ENCODE results near the gene LRCH1.

Gene LRCH1

GRCh38 chr13:46773541-46773940, 220.6 kb downstream of the LRCH1 start:
- Histone ChIP-seq H3K9me3 (ENCODE audit: control insufficient read depth in 1 of 2, low read length in 2 of 2) (no peaks in the 10 kb centered on the region), H3K36me3 (ENCODE audit: control insufficient read depth in 1 of 2, insufficient read depth in 2 of 2, low read length in 2 of 2) (peaks cover 36 to 58% of the 10 kb centered on the region in 2 donors), H3K4me3 (ENCODE audit: low read depth in 1 of 2, low read length in 2 of 2) (no peak overlapping the region), H3K4me1 (ENCODE audit: control insufficient read depth in 1 of 2, insufficient read depth in 2 of 2, low read length in 2 of 2) (peaks cover 0 to 12% of the 10 kb centered on the region in 2 donors), H3K27ac (ENCODE audit: low read length) (no peak overlapping the region), H3K27me3 (ENCODE audit: low read depth, low read length) (no peaks in the 10 kb centered on the region)

DNA sequence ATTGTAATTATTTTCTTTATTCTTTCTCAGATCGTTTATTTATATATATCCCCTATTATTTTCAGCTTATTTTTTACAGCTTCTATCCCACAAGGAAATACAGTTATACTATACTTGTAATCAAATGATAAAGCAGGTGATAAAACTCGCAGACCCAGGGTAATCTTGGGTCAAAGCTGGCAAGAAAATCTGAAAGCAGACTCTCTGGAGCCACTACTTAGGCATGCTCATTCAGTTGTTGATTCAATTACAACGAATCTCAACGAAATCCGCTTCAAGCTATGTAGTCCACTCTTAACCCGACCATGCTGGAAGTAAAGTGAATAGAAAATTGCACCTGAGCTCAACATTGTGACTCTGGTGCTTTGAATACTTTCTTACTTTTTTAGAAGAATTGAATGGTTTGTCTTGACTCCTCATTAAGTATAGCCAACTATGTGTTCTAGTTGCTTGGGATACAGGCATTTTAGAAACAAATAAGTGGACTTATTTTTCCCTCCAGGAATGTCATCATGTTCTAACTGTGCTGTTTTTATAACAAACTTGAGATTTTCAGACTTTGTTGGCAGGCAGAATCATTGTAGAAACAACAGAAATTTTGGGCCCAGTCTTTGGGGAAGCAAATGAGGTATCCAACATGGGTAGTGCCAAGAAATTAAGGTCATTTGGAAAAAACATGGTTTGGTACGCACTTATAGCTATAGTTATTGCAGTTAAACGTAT, 222.6 kb downstream of the LRCH1 start:
- Histone ChIP-seq H3K9me3 (ENCODE audit: control insufficient read depth in 1 of 2, low read length in 2 of 2) (no peaks in the 10 kb centered on the region), H3K4me1 (ENCODE audit: control insufficient read depth in 1 of 2, insufficient read depth in 2 of 2, low read length in 2 of 2) (peaks cover 0 to 16% of the 10 kb centered on the region in 2 donors), H3K27ac (ENCODE audit: low read length) (no peak overlapping the region), H3K27me3 (ENCODE audit: low read depth, low read length) (no peaks in the 10 kb centered on the region), H3K4me3 (ENCODE audit: low read depth in 1 of 2, low read length in 2 of 2) (no peak overlapping the region), H3K36me3 (ENCODE audit: control insufficient read depth in 1 of 2, insufficient read depth in 2 of 2, low read length in 2 of 2) (peaks cover 41 to 69% of the 10 kb centered on the region in 2 donors)

GRCh38 chr13:46778095-46778494, 225.1 kb downstream of the LRCH1 start:
- Histone ChIP-seq H3K4me1 (ENCODE audit: control insufficient read depth in 1 of 2, insufficient read depth in 2 of 2, low read length in 2 of 2) (peaks cover 0 to 25% of the 10 kb centered on the region in 2 donors), H3K27me3 (ENCODE audit: low read depth, low read length) (no peaks in the 10 kb centered on the region), H3K36me3 (ENCODE audit: control insufficient read depth in 1 of 2, insufficient read depth in 2 of 2, low read length in 2 of 2) (peaks cover 58 to 70% of the 10 kb centered on the region in 2 donors), H3K27ac (ENCODE audit: low read length) (no peak overlapping the region), H3K9me3 (ENCODE audit: control insufficient read depth in 1 of 2, low read length in 2 of 2) (no peaks in the 10 kb centered on the region), H3K4me3 (ENCODE audit: low read depth in 1 of 2, low read length in 2 of 2) (no peak overlapping the region)

- Histone ChIP-seq H3K36me3 (ENCODE audit: control insufficient read depth in 1 of 2, insufficient read depth in 2 of 2, low read length in 2 of 2) (peaks cover 55 to 63% of the 10 kb centered on the region in 2 donors), H3K9me3 (ENCODE audit: control insufficient read depth in 1 of 2, low read length in 2 of 2) (no peaks in the 10 kb centered on the region), H3K4me3 (ENCODE audit: low read depth in 1 of 2, low read length in 2 of 2) (no peak overlapping the region), H3K27me3 (ENCODE audit: low read depth, low read length) (no peaks in the 10 kb centered on the region), H3K27ac (ENCODE audit: low read length) (no peak overlapping the region), H3K4me1 (ENCODE audit: control insufficient read depth in 1 of 2, insufficient read depth in 2 of 2, low read length in 2 of 2) (peaks cover 0 to 25% of the 10 kb centered on the region in 2 donors)
Observed at GRCh38 chr13:46778890-46779289, 225.9 kb downstream of the LRCH1 start.

DNA sequence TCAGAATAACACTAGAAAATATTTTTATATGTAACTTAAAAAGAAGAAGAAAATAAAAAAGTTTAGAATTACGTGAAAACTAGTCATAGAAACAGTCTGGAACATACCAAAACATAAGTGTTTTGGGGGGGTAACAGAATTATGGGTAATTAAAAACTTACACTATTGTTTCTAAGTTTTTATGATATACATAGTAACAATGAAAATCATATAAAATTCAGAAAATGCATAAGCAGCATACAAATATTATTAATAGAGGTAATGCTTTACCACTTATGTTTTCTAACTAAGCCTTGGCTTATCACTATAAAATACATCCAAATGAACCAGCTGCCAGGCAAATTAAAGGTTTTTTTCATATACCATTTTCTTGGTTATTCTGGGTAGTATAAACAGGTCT, 229.1 kb downstream of the LRCH1 start:
- Histone ChIP-seq H3K9me3 (ENCODE audit: control insufficient read depth in 1 of 2, low read length in 2 of 2) (no peaks in the 10 kb centered on the region), H3K27me3 (ENCODE audit: low read depth, low read length) (no peaks in the 10 kb centered on the region), H3K36me3 (ENCODE audit: control insufficient read depth in 1 of 2, insufficient read depth in 2 of 2, low read length in 2 of 2) (peaks cover 61 to 64% of the 10 kb centered on the region in 2 donors)

DNA sequence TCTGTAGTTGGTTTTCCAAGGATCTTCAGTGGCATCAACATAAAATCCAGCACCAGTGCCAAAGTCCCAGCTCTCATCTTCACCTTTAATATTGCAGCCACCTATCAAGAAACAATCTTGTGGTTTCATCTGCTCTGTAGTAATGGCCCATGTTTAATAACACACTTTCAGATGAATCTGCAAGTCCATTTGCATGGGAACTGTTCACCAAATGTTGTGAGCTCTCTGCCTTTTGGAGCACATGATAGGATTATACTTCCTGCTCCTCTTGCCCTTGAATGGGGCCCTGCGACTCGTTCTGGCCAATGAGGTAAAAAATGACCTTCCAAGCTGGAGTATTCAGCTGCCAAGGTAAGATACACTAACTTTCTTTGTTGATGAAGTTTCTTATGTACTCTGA, 229.7 kb downstream of the LRCH1 start:
- Histone ChIP-seq H3K4me3 (ENCODE audit: low read depth in 1 of 2, low read length in 2 of 2) (no peak overlapping the region), H3K4me1 (ENCODE audit: control insufficient read depth in 1 of 2, insufficient read depth in 2 of 2, low read length in 2 of 2) (peaks cover 0 to 13% of the 10 kb centered on the region in 2 donors), H3K36me3 (ENCODE audit: control insufficient read depth in 1 of 2, insufficient read depth in 2 of 2, low read length in 2 of 2) (peaks cover 54 to 60% of the 10 kb centered on the region in 2 donors), H3K27me3 (ENCODE audit: low read depth, low read length) (no peaks in the 10 kb centered on the region), H3K27ac (ENCODE audit: low read length) (no peak overlapping the region), H3K9me3 (ENCODE audit: control insufficient read depth in 1 of 2, low read length in 2 of 2) (no peaks in the 10 kb centered on the region)

More for the DNA sequence above, 229.1 kb downstream of the LRCH1 start:
- Histone ChIP-seq H3K27ac (ENCODE audit: low read length) (no peak overlapping the region), H3K4me3 (ENCODE audit: low read depth in 1 of 2, low read length in 2 of 2) (no peak overlapping the region), H3K4me1 (ENCODE audit: control insufficient read depth in 1 of 2, insufficient read depth in 2 of 2, low read length in 2 of 2) (peaks cover 0 to 13% of the 10 kb centered on the region in 2 donors)

DNA sequence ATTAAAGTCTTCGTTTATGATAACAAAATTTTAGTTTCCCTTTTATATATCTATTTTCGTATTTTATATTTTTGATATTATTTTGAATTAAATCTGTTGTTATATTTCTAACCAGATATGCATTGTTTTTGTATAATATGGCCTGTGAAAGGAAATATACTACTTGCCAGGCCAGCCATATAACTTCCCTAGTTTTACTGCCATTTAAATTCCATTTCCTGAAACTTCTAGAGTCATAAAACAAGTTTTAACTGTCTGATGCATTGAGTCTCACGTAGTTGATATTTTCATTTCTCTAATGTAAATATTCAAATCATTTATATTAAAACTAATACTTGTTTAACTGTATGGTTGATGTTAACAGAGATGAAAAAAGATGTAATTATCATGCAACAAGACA, 230.5 kb downstream of the LRCH1 start:
- Histone ChIP-seq H3K36me3 (ENCODE audit: control insufficient read depth in 1 of 2, insufficient read depth in 2 of 2, low read length in 2 of 2) (peaks cover 56 to 59% of the 10 kb centered on the region in 2 donors), H3K9me3 (ENCODE audit: control insufficient read depth in 1 of 2, low read length in 2 of 2) (no peaks in the 10 kb centered on the region), H3K4me1 (ENCODE audit: control insufficient read depth in 1 of 2, insufficient read depth in 2 of 2, low read length in 2 of 2) (peaks cover 0 to 17% of the 10 kb centered on the region in 2 donors)

GRCh38 chr13:46795321-46795720, 242.4 kb downstream of the LRCH1 start:
- H3K27me3 ChIP-seq (ENCODE audit: low read depth, low read length): no peaks in the 10 kb centered on the region
- H3K4me1 ChIP-seq (ENCODE audit: control insufficient read depth in 1 of 2, insufficient read depth in 2 of 2, low read length in 2 of 2): peaks cover 10 to 32% of the 10 kb centered on the region in 2 donors
- H3K36me3 ChIP-seq (ENCODE audit: control insufficient read depth in 1 of 2, insufficient read depth in 2 of 2, low read length in 2 of 2): peaks cover 6% of the 10 kb centered on the region in 2 donors
- no peaks in the 10 kb centered on the region for H3K9me3 ChIP-seq (ENCODE audit: control insufficient read depth in 1 of 2, low read length in 2 of 2)
- H3K4me3 ChIP-seq (ENCODE audit: low read depth in 1 of 2, low read length in 2 of 2): peak overlapping the region in 1 of 2 donors; percentile 75
- no peak overlapping the region for H3K27ac ChIP-seq (ENCODE audit: low read length)

More for the DNA sequence above, 230.5 kb downstream of the LRCH1 start:
- H3K27me3 ChIP-seq (ENCODE audit: low read depth, low read length): no peaks in the 10 kb centered on the region
- H3K27ac ChIP-seq (ENCODE audit: low read length): no peak overlapping the region
- H3K4me3 ChIP-seq (ENCODE audit: low read depth in 1 of 2, low read length in 2 of 2): no peak overlapping the region

- Histone ChIP-seq H3K36me3 (ENCODE audit: control insufficient read depth in 1 of 2, insufficient read depth in 2 of 2, low read length in 2 of 2) (no peaks in the 10 kb centered on the region), H3K4me1 (ENCODE audit: control insufficient read depth in 1 of 2, insufficient read depth in 2 of 2, low read length in 2 of 2) (peaks cover 10 to 32% of the 10 kb centered on the region in 2 donors), H3K4me3 (ENCODE audit: low read depth in 1 of 2, low read length in 2 of 2) (peak overlapping the region; percentile 75 to 89), H3K27ac (ENCODE audit: low read length) (peak overlapping the region; percentile 92), H3K27me3 (ENCODE audit: low read depth, low read length) (no peaks in the 10 kb centered on the region), H3K9me3 (ENCODE audit: control insufficient read depth in 1 of 2, low read length in 2 of 2) (no peaks in the 10 kb centered on the region)
Observed at GRCh38 chr13:46796129-46796514, 243.2 kb downstream of the LRCH1 start.

DNA sequence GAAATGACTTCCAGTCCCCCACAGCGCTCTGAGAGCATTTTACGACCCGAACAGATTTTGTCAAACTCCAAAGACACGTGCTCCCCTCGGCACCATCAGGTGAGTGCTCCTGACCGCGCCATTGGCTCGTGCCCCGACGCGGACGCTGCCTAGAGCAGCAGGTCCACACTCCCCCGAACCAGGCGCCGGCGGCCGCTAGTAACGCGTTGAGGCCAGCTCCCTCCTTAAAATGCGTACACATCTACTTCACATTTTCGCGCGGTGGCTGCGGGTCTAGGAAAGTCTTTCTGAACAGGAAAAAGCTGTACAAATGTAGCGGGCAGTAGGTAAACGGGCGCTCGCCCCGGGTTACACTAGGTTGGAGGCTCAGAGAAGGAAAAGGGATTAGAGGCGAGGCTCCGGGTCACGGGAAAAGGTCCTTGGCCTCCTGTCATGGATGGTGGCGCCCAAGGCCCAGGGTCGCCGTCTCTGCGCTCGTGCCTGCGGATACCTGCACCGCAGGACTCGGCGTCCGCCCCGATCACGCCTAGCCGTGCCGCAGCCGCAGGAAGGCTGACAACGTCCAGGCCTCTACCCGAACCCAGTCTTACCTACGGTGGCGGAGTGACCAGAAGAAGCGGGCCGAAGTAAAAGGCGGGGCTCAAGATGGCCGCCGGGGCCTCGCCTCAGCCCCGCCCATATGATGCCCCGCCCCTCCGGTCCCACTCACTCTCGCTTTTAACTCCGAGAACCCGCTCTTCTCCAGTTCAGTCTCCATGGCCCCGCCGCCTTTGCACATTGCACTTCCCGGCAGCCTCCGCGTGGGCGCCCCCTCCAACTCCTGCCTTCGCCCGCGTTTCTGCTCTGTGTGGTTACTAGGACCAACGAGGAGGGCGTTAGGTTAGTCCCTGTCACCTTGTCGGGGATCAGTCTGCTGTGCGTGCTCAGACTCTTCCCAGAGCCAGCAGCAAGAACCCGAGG, 243.8 kb downstream of the LRCH1 start, which contains the start of gene ESD:
Gene ESD, minus strand, starts transcription at position 647 of the 960 bp plus-strand sequence. CDS start 5,748 bp downstream, outside the sequence.
- no peaks in the 10 kb centered on the region for H3K36me3 ChIP-seq (ENCODE audit: control insufficient read depth in 1 of 2, insufficient read depth in 2 of 2, low read length in 2 of 2)
- H3K4me3 ChIP-seq (ENCODE audit: low read depth in 1 of 2, low read length in 2 of 2): peak within 1 kb of the TSS; percentile 75 to 89
- peak within 1 kb of the TSS; percentile 92 for H3K27ac ChIP-seq (ENCODE audit: low read length)
- peaks cover 10 to 32% of the 10 kb centered on the region in 2 donors for H3K4me1 ChIP-seq (ENCODE audit: control insufficient read depth in 1 of 2, insufficient read depth in 2 of 2, low read length in 2 of 2)
- H3K27me3 ChIP-seq (ENCODE audit: low read depth, low read length): no peaks in the 10 kb centered on the region
- no peaks in the 10 kb centered on the region for H3K9me3 ChIP-seq (ENCODE audit: control insufficient read depth in 1 of 2, low read length in 2 of 2)

Measured in muscle layer of duodenum (tissue), 2 donors.